HG03064 (cell line): ENCODE measurements around the gene ADISSP.

ENCODE experiments used
- ATAC-seq: cut with Tn5 transposase; IDR thresholded peaks from one replicate; pipeline ENCODE4 v1.9.1; 2021; ENCODE audit warnings: low read depth; ENCODE audit not compliant: unreplicated experiment

Gene ADISSP

DNA sequence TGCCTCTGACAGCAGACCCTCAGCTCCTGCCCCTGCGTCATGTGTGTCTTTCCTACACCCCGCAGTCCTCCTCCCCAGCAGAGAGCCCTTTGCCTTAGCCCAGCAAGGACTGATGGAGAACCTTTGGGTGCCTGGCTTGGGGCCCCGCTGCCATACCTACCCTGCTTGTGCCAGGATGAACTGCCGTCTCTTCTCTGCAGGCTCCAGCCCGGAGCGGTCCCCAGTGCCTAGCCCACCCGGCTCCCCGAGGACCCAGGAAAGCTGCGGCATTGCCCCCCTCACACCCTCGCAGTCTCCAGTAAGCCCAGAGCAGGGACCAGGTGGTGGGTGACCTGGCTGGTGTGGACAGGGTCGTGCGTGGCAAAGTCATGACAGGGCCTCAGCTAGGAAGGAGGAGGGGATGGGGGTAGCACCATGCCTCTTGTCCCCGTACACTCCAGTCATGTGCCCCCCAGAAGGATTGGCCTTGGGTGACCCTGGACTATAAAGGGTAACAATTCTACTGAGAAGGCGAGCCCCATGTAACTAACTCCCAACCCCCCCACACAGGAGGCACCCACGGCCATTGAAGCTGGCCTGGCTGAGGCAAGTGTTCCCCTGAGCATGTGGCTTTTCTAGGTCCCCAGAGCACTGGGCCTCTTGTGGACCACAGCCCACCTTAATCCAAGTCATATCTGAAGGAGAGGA, 26.8 kb downstream of the ADISSP start:
- no peak for ATAC-seq

DNA sequence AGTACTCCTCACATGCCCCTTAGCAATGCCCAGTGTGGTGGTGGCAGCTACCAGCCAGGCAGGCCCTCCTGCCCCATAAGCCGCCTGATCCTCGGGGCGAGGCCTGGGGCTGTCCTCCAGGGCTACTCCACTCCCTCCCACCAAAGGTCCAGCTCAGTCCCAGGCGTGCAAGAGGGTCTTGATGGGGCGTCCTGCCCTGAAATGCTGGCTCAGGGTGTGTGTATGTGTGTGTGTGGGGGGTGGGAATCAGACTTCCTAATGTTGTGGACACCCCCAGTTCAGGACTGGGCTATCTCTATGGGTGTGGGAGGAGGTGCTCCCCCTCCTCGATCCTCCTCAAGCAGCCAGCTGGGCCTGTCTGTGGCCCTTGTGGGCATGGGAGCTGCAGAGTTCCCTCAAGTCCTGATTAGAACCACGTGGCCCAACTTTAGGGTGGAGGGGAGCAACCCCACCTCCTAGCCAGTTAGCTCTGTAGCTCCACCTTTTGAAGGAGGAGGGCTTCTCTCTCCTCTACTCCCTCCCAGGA, 27.6 kb downstream of the ADISSP start:
- ATAC-seq = no peak

- no peak for ATAC-seq
These were observed 28.3 kb downstream of the ADISSP start for GRCh38 chr20:3739054-3739925.

DNA sequence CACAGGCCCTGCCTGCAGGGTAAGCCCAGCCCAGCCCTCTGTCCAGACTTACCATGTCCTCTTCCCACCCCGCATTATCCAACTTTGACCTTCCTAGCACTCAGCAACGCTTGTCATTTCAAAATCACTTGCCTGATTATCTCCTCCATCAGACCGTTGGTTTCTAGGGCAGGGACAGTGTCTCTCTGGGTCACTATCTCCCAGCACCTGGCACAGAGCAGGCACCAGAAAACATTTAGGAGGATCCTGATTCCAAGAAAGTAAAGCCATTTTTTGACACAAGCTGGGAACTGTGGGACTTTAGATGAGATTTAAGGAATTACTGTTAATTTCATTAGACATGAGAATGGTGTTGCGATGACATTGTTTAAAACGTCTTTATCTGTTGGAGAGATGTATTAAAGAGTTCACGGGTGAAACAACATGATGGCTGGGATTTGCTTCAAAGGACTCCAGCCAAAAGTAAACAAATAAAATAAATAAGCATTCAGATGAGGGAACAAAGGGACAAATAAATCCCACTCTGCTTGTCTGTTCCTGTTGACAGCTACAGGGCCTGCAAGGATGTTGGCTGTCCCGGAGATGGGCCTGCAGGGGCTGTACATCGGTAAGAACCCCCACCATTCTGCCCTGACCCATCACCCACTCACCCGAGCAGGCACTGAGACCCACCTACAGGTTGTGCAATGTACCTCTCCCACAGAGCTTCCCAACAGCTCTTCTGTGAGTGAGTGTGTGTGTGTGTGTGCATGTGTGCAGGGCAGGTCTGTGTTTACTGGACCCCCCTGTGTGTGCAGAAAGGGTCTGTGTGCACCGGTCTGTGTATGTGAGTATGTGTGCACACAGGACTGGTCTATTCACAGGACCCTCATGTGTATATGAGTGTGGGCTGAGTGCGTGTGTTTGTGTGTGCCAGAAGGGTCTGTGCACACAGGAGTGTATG, 29.2 kb downstream of the ADISSP start:
- no peak for ATAC-seq

GRCh38 chr20:3735768-3736167, 31.8 kb downstream of the ADISSP start:
- ATAC-seq = no peak

- ATAC-seq = no peak
These were observed 33.3 kb downstream of the ADISSP start for GRCh38 chr20:3734111-3734843.

DNA sequence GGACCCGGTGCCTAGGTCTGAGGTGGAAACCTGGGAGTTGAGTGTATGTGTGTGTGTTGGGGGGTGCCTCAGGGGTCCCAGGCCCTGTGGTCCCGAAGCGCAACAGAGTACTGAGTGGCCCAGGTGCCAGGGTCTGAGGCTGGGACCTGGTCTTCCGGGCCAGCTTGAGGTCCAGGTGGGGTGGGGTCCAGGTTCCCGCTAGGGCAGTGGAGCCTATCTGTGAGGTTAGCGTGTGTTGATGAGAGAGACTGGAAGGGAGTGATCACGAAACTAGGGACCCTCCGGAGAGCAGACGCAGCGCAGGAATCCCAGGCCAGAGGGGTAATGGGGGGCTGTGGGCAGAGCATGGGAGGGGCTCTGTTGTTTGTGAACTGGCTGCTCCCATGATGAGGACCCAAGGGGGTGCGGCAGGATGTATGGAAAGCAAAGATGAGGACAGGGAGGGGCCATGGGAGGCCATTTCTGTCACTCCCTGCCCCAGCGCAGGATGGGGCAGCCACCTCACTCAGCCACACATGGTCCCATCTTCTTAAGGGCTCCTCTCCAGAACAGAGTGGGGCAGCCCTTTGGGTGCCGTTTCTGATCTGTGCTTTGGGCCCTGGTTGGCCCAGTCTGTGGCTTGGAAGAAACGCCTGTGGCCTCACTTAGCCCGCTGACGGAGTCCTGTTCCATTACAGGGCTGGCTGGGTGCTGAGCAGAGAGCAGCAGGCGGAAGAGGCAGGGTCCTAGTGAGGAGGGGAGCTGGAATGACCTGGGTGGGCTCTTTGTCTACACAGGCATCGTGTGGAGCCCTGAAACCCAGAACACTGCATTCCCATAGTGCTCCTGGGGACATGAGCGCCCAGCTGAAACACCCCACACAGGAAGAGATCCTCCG, 34.2 kb downstream of the ADISSP start:
- no peak for ATAC-seq

- no peak for ATAC-seq
These were observed 35.0 kb downstream of the ADISSP start, which contains the start of gene HSPA12B for GRCh38 chr20:3732327-3733118. Gene HSPA12B (plus strand): TSS chr20:3732685. CDS start chr20:3738675, 5,990 bp downstream.

GRCh38 chr20:3731944-3732326, 35.6 kb downstream of the ADISSP start:
- no peak for ATAC-seq

DNA sequence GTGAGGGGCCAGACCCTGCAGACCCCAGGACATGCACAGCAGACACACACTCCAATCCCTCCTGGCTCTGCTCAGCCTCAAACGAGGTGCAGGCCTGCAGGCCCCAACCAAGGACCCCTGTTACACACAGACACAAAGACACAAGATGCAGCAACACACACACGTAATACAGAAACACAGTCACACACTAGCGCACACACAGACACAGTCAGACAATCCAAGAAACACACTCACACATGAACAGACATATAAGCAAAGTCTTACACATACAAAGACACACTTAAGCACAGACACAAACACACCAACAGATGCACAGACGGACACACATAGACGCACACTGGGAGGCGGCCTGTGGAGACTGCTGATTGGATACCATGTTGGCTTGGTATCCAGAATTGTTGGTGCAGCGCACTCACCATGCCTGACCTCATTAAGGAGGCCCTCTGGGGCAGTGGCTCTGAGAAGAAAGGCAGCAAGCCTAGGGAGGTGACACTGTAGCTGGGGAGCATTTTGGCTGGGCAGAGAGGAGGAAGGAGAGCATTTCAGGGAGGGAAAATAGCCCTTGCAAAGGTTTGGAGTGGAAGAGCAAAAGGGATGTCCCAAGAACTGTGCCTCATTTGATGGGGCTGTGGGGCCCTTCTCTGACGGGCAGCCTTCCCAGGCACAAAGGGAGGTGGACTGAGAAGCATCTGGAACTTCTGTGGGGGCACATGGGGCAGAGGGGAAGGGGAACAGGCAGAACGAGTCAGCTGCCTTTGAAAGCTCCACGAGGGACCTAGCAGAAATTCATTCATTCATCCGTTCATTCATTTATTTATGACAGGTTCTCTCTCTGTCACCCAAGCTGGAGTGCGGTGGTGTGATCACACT, 36.5 kb downstream of the ADISSP start:
- ATAC-seq = no peak

- ATAC-seq = no peak
These were observed 37.6 kb downstream of the ADISSP start for GRCh38 chr20:3729811-3730540.

DNA sequence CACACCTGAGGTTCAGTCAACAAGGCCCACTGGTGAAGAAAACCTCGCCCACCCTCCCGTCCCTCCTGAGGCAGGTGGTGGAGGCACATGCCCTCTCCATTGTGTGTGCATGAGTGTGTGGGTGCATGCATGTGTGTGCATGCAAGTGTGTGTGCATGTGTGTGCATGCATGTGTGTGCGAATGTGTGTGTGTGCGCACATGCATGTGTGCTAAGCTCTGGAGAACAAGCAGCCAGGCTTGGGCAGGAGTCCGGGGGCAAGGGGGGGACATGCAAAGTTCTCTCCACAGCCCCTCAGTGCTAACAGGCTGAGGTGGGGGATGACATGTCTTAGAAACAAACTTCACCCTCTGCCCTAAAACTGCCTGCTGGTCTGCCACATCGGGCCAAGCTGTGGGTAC, 38.2 kb downstream of the ADISSP start:
- ATAC-seq = no peak

- ATAC-seq = no peak
These were observed 38.7 kb downstream of the ADISSP start for GRCh38 chr20:3728876-3729275.

DNA sequence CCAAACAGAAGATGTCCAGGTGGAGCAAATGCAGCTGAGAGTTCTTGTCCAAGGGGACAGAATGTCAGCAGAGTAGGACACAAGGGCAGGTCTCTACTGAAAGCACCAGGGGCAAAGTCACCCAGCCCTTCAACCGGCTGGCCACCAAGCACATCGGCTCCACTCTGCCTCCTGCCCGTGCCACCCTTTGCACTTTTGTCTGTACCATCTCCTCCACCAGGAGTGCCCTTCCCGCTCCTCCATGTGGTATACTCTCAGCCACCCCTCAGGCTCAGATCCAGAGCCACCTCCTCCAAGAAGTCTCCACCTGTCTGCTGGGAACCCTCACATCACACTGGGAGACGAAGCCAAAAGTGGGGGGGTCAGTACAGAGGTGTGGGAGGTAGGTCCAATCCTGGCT, 39.2 kb downstream of the ADISSP start:
- no peak for ATAC-seq

DNA sequence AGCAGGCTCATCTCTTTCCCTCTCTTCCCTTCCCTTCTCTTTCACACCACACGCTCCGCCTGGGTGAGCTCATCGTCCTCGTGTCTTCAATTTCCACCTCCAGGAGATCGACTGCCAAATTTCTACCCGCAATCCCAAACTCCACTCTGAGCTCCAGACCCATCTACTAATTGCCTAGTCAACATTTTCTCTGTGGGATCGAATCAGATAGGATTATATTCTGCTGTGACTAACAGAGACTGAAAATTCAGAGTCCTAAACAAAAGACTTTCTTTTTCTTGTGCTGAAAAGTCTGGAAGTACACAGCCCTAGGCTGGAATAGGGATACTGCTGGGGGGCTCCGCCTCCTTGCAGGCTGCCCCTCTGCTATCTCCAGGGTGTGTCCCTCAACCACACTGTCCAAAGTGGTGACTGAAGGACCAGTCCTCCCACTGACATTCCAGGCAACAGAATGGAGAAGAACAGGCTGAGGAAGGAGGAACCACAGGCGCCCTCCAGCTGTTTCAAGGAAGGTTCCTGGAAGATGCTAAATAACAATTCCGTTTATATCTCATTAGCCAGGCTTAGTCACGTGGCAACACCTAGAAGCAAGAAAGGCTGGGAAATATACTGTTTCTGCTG, 40.0 kb downstream of the ADISSP start:
- no peak for ATAC-seq

- no peak for ATAC-seq
These were observed 43.2 kb downstream of the ADISSP start for GRCh38 chr20:3724356-3724755.
